Thoracic aorta (tissue), 2 donors: ENCODE measurements around the gene TSEN54. TPM values are rescaled to one million over a fixed set of nuclear protein-coding genes. Genes with fewer than 3 reads are reported as not detected.

Experiments used
- ATAC-seq: fragments of 150-250 bp; one replicate; pipeline ENCODE4 v1.8.0; 2017; ENCODE audit warnings: low read depth; ENCODE audit not compliant: insufficient number of reproducible peaks, low FRiP score
- DNase-seq: peaks from one replicate; pipeline ENCODE4 v3.0.0-alpha.2; 2020; ENCODE audit warnings: low spot score
- H3K27ac ChIP-seq, 2 donors: fragments of 200-600 bp; sonication (generic); 1 replicate in 1 of 2; 2 replicates in 1 of 2; pipeline ENCODE4 v1.5.1; 2016; ENCODE audit warnings: mild to moderate bottlenecking in 2 of 2, moderate library complexity in 2 of 2
- H3K27me3 ChIP-seq: fragments of 200-600 bp; sonication (generic); replicated peaks from 2 replicates; pipeline ENCODE4 v1.6.0; 2016; ENCODE audit warnings: mild to moderate bottlenecking; ENCODE audit not compliant: insufficient read depth
- H3K36me3 ChIP-seq: fragments of 200-600 bp; sonication (generic); one replicate; pipeline ENCODE4 v1.5.1; 2016
- H3K4me1 ChIP-seq, 2 donors: fragments of 200-600 bp; sonication (generic); 1 replicate in 1 of 2; 2 replicates in 1 of 2; pipeline versions ENCODE4 v1.5.1 to v1.6.0; 2016; ENCODE audit warnings: low read depth in 2 of 2, mild to moderate bottlenecking in 1 of 2; ENCODE audit not compliant: control insufficient read depth in 1 of 2
- H3K4me3 ChIP-seq: fragments of 200-600 bp; sonication (generic); 2 replicates; pipeline ENCODE4 v1.5.1; 2016; ENCODE audit warnings: mild to moderate bottlenecking
- H3K9me3 ChIP-seq: fragments of 200-600 bp; sonication (generic); 2 replicates; pipeline ENCODE4 v1.5.1; 2016
- total RNA-seq, 2 donors: library from RNA; depleted of rRNA; stranded (reverse); fragments of >200 nt; gene quantifications; one replicate each; pipeline versions ENCODE4 v1.1.0 to v1.2.3, GENCODE V29; 2016
- TF ChIP-seq, protein P1 (sequence below): fragments of 200-600 bp; sonication (generic); IDR thresholded peaks from one replicate; pipeline ENCODE4 v1.5.1; 2019; ENCODE audit warnings: antibody characterized with exemption

Gene TSEN54
- total RNA-seq, 2 donors from 2014 or later: 17.1 to 48.6 TPM

DNA sequence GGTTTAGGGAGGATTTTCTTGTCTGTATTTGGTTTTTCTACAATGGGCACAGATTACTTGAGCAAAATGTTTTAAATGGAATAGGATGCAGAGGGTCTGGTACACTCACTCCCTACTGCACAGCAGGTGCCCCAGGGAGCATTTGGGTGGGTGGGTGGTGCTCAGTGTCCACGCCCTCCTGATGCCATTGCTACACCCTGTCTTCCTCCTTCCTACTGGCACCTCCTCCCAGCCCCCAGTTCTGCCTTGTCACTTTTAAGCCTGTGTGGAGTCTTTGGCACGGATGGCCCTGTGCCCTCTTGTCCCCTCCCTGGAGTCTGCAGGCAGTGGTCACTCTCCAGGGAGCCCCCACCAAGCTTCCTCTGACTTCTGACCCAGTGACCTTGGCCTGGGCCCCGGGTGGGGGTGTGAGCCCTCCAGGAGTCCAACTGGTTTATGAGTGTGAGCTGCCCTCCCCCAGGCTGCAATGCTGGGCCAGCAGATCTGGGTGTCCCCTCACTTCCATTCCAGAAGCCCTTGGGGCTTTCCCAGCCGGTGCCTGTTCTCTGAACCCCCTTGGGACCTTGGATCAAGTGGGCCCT, 24.7 kb downstream of the TSEN54 start:
- Histone ChIP-seq H3K27me3 (no peaks in the 10 kb centered on the region), H3K4me3 (no peak overlapping the region), H3K36me3 (no peaks in the 10 kb centered on the region), H3K27ac (no peak overlapping the region), H3K9me3 (no peaks in the 10 kb centered on the region), H3K4me1 (no peaks in the 10 kb centered on the region)
- ATAC-seq (no peak), DNase-seq (no peak)
- TF ChIP-seq, protein P1, sequence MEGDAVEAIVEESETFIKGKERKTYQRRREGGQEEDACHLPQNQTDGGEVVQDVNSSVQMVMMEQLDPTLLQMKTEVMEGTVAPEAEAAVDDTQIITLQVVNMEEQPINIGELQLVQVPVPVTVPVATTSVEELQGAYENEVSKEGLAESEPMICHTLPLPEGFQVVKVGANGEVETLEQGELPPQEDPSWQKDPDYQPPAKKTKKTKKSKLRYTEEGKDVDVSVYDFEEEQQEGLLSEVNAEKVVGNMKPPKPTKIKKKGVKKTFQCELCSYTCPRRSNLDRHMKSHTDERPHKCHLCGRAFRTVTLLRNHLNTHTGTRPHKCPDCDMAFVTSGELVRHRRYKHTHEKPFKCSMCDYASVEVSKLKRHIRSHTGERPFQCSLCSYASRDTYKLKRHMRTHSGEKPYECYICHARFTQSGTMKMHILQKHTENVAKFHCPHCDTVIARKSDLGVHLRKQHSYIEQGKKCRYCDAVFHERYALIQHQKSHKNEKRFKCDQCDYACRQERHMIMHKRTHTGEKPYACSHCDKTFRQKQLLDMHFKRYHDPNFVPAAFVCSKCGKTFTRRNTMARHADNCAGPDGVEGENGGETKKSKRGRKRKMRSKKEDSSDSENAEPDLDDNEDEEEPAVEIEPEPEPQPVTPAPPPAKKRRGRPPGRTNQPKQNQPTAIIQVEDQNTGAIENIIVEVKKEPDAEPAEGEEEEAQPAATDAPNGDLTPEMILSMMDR: no peak

DNA sequence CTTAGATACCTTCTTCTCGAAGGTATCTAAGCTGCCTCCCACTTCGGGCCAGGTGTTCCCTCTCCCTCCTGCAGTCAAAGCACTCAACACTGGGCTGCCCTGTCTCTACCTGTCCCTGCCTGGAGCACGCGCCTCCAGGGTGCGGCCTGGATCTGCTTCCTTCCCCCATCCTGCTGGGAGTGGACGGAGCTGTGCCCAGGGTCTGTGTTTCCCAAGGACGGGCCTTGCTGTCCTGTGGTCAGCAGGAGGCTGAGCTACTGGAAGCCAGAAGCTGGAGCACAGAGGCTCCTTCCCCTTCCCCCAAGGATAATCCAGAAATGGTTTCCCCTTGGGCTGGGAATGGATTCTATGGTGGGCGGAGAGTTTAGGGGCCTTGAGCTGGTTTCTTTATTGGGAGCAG, 25.9 kb downstream of the TSEN54 start:
- H3K27me3 ChIP-seq: no peaks in the 10 kb centered on the region
- ATAC-seq (no peak), DNase-seq (no peak)
- H3K4me1 ChIP-seq: no peaks in the 10 kb centered on the region
- H3K4me3 ChIP-seq: no peak overlapping the region
- H3K27ac ChIP-seq: no peak overlapping the region
- H3K36me3 ChIP-seq: no peaks in the 10 kb centered on the region
- TF ChIP-seq, protein P1: no peak
- H3K9me3 ChIP-seq: no peaks in the 10 kb centered on the region

DNA sequence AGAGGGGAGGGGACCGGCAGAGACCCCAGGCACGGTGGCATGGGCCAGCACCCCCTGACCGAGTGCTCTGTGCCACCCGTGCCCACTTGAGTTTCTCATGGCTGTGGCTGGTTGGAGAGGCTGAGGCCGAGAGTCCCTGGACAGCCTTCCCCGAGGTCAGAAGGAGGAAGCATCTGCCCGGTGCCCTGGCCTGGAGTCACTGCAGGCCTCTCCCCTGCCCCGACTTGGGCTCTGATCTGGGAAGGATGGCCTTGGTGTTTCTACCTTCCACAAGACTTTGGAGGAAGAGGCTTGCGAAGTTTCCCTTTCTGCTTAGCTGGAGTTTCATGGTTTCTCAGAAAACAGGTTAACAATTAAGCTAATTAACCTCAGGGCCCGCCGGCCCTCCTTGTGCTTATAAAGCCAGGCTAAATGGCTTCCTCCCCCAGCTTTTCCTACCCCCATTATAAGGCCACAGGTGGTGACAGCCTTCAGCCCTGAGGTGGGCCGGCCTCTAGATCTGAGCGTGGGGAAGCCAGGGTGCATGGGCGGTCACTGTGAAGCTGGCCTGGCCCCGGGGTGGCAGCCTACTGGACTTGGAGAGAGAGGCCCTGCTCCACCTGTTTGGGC, 26.5 kb downstream of the TSEN54 start:
- Histone ChIP-seq H3K27ac (no peak overlapping the region), H3K4me3 (no peak overlapping the region), H3K36me3 (no peaks in the 10 kb centered on the region), H3K27me3 (no peaks in the 10 kb centered on the region), H3K9me3 (no peaks in the 10 kb centered on the region), H3K4me1 (no peaks in the 10 kb centered on the region)
- TF ChIP-seq, protein P1: no peak
- ATAC-seq (no peak), DNase-seq (no peak)

- Histone ChIP-seq H3K4me1 (no peaks in the 10 kb centered on the region), H3K9me3 (no peaks in the 10 kb centered on the region), H3K27ac (no peak overlapping the region), H3K27me3 (no peaks in the 10 kb centered on the region), H3K36me3 (no peaks in the 10 kb centered on the region), H3K4me3 (no peak overlapping the region)
- ATAC-seq (no peak), DNase-seq (no peak)
- TF ChIP-seq, protein P1: no peak
Observed at GRCh38 chr17:75544250-75544649, 27.9 kb downstream of the TSEN54 start.

- no peaks in the 10 kb centered on the region for H3K4me1 ChIP-seq
- no peaks in the 10 kb centered on the region for H3K36me3 ChIP-seq
- no peak for DNase-seq
- H3K27ac ChIP-seq: no peak overlapping the region
- no peaks in the 10 kb centered on the region for H3K9me3 ChIP-seq
- ATAC-seq: no peak
- H3K27me3 ChIP-seq: no peaks in the 10 kb centered on the region
- TF ChIP-seq, protein P1: no peak
- H3K4me3 ChIP-seq: no peak overlapping the region
Observed at GRCh38 chr17:75546181-75546580, 29.9 kb downstream of the TSEN54 start.
